LNCAP (cell line): Measurements from ENCODE around the gene CDC6.

ENCODE experiments used
- TF ChIP-seq, protein P1 (sequence below): fragments of 450-650 bp; IDR thresholded peaks from 2 replicates; pipeline ENCODE4 v1.5.1; 2017; ENCODE audit warnings: mild to moderate bottlenecking

CDC6 gene

DNA sequence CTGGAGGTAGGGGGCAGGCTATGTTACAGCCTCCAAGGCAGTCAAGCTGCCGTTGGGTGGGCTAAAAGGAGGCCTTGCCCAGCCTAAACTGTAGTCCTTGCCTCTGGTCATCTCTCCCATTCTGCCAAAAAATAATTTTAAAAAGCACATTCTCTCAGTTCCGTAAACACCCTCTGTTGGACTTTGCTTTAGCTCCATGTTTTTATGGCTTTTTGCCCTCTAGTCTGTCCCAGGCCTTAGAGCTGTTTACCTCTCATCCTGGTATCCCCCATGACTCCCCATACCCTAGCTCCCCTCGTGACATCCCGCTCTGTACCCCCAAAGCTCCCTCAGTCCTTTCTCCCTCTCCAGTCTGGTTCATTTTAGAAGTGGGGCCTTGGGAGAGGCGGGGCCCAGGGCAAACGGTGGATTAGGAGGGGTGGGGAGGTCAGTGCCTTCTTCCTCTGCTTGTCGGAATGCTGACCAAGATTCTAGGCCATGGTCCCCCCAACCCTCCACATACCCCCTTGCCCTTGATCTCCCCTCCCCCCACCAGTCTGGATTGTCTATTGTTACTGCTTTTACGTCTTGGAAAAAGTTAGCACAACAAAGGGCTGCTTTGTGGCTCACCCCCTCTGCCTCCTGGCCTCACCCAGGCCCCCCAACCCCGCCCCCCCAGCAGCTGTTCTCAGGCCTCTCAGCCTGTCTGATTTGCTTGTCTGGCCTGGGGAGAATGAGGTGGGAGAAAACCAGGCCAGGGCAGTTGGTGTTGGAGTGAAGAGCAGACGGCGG is 58.5 kb downstream of the CDC6 start:
- TF ChIP-seq, protein P1, sequence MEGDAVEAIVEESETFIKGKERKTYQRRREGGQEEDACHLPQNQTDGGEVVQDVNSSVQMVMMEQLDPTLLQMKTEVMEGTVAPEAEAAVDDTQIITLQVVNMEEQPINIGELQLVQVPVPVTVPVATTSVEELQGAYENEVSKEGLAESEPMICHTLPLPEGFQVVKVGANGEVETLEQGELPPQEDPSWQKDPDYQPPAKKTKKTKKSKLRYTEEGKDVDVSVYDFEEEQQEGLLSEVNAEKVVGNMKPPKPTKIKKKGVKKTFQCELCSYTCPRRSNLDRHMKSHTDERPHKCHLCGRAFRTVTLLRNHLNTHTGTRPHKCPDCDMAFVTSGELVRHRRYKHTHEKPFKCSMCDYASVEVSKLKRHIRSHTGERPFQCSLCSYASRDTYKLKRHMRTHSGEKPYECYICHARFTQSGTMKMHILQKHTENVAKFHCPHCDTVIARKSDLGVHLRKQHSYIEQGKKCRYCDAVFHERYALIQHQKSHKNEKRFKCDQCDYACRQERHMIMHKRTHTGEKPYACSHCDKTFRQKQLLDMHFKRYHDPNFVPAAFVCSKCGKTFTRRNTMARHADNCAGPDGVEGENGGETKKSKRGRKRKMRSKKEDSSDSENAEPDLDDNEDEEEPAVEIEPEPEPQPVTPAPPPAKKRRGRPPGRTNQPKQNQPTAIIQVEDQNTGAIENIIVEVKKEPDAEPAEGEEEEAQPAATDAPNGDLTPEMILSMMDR, result no peak

DNA sequence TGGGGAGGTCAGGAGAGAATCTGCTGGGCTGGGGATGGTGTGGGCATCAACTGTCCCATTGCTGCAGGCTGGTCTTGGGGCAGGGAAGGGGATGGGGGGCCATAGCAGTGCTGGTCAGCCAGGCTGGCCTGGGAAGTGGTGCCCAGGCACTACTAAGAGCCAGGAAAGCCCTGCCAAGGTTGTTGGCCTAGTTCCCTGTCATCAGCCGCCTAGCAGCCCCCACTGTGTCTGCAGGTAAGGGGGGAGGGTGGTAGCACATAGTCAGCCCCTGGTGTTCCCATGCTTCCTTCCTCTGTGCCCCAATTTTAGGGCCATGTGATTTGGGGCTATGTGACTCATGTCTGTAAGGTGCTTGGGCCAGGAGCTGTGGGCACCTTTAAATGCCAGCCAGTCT is 59.1 kb downstream of the CDC6 start:
- TF ChIP-seq, protein P1, result no peak

GRCh38 chr17:40347319-40348135 is 59.8 kb downstream of the CDC6 start:
- TF ChIP-seq, protein P1, result no peak

DNA sequence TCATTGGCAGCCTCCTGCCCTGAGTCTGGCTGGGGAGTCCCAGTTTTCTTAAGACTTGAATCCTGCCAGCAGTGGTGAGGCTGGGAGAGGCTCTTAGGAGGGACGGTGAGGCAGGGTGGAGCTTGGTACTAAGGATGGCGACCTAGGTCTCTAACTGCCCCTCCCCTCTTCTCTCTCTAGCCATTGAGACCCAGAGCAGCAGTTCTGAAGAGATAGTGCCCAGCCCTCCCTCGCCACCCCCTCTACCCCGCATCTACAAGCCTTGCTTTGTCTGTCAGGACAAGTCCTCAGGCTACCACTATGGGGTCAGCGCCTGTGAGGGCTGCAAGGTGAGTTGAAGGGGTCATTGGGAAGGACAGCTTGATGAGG is 60.4 kb downstream of the CDC6 start:
- TF ChIP-seq, protein P1, result no peak

GRCh38 chr17:40348562-40349476 is 61.1 kb downstream of the CDC6 start:
- TF ChIP-seq, protein P1, result no peak

GRCh38 chr17:40349477-40349894 is 61.8 kb downstream of the CDC6 start:
- TF ChIP-seq, protein P1, result no peak
